ENCODE results near the gene ESAM.
"Not testable (repeated sequence)": the region's sequence is repeated elsewhere in the genome, so short reads cannot be mapped to it uniquely, and the experiment has no call there.

ESAM gene

DNA sequence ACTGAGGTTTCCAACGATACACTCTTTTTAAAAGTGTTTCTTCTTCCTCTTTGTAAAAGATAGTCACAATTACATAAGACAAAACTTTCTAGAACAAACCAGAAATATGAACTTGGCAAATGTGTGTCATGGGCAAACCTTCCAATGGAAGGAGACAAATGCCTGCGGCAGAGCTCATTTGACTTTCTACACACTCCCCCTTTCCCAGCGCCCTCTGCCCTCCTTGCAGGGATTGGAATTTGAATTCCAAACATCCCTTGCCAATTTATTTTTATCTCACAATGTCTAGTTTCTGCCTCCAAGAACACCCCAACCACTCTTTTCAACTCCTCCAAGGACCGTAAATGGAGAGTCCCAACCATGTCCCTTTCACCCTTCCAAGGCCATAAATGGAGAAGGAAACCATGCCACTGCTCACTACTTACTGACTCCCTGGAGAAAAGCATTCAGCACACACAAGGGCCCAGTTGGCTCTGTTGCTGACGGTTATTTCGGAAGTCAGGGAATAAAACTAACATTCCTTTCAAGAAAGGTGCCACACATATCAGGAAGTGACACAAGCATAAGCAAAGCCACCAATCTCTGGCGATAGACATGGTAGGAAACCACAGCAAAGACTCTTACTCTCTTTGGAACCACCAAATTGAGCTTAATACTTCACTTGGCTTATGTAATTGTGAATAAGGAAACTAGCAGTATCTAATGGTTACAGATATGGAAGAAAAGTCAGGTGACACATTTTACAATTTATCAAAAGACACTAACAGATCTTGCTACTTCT is 15.0 kb upstream of the ESAM start:
- no peak for DNase-seq (ENCODE audit: low spot score)

DNA sequence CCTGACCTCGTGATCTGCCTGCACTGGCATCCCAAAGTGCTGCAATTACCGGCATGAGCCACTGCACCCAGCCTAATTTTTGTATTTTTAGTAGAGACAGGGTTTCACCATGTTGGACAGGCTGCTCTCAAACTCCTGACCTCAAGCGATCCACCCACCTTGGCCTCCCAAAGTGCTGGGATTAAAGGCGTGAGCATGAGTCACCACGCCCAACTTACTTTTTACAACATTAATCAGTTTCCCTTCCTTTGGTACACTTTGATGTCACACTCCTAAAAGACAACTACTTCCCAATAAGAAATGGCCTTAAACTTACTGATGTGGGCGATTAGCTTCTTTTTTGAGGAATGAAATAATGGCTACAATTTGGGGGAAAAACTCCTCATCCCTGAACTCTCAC is 8.9 kb upstream of the ESAM start:
- DNase-seq (ENCODE audit: low spot score), result not testable (repeated sequence)

GRCh38 chr11:124769806-124770774 is 8.0 kb upstream of the ESAM start:
- DNase-seq (ENCODE audit: low spot score), result no peak

DNA sequence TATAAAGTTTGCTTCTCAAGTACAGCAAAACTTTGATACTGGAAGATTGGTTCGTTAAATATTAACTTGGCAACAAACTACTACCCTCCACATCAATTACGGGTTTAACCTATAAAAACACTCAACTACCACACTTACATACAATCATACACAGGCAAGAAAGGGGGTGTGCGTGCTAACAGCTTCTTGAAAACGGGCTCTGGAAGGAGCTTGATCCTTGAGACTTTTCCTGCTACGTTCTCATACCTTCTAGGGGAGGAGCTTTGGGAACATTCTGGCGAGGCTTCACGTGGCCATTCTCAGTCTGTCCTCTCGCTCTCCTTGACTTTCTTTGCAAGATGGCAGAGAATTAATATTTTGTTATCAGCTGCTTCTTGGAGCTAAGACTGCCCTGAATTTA is 6.8 kb upstream of the ESAM start:
- DNase-seq (ENCODE audit: low spot score), result no peak

- no peak for DNase-seq (ENCODE audit: low spot score)
Observed at GRCh38 chr11:124766156-124766555, 4.1 kb upstream of the ESAM start.

DNA sequence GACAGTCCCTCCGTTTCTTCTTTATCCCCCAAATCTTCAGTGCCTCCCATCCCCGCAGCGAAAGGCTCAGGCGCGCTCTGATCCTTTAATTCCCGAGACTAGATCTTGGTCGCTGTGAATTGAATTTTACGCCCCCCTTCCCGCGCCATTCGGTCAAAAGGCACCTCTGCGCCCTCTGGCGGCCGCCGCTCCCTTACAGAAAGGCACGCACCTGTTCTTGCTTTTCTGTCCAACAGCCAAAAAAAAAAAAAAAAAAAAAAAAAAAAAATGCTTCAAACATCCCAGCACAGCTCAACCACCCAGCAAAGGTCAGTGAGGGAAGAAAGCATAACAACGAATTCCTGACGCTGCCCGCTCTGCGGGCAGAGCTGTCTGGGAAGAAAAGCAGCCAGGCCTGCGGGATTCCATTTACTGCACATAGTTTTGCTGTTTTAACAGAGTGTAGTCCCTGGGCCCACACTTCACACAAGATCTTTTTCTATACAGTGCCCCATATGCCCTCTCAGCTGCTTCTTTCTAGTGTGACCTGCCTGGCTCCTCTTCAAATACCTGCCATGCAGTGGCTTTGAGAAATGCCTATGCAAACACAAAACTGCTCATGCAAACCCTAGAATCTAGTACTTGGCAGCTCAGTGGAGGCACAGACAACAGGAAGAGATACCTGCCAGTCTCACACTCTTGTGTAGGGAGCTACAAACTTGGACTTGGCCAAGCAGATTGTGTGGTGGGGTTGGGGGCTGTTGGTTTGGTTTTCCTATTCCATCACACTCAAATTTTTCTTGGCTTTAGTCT is 1.3 kb upstream of the ESAM start:
- DNase-seq (ENCODE audit: low spot score), result peak; percentile 66

DNA sequence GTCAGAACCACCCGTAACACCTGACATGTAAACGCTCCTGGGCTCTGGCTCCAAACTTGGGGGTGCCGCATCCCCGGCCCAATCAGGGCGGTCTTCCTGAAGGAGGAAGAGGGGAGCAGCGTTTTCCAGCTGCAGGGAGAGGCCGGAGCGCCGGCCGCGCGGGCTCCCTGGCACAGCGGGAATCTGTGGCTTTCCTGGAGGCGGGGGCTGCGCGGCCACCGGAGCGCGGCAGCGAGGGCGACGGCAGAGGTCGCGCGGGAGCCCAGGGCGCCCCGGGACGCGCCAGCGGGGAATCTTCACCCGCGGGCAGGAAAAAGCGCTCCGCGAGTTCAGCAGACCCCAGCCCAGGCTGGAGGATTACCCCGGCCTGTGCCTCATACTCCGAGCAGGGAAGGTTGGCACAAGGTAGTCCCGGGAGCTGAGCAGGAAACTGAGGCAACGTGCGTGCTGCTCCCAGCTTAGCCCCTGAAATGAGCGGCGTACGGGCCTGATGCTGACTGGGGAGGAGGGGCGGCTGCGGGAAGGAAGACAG is 600 bp upstream of the ESAM start:
- DNase-seq (ENCODE audit: low spot score), result peak; percentile 41

DNA sequence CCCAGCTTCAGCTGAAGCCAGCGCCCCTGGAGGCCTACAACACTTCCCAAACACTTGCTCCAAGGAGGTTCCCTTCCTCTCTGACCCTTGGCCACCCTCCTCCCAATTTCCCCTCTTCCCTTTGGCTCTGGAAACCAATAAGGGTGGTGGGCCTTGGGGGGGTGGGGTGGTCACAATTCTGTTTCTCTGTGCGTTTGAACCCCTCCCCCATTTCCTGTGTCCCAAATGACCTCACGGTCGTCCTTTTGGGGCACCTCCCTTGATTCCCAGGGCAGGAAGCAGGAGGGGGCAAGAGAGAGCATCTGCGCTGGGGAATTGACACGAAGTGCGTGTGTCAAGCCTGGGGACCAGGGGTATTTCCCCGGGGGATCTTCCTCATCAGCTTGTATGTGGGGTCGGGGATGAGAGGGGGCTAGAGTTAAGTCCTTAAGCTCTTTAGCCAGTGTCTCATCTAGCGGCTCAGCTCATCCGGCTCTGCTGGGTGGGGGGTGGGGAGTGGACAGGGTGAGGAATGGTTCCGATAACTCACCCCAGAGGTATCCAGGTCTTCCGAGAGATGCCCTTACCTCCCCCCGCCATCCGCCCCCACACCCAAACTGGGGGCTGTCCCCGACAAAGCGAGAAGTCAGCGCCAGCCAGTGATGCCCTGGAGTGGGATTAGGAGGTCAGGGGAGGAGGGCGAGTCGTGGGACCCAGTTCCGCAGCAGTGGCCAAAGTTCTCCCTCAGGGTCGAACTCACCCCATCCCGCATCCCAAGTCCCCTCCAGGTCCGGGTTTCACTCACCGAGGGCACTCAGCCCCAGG is 587 bp downstream of the ESAM start:
- DNase-seq (ENCODE audit: low spot score), result no peak

DNA sequence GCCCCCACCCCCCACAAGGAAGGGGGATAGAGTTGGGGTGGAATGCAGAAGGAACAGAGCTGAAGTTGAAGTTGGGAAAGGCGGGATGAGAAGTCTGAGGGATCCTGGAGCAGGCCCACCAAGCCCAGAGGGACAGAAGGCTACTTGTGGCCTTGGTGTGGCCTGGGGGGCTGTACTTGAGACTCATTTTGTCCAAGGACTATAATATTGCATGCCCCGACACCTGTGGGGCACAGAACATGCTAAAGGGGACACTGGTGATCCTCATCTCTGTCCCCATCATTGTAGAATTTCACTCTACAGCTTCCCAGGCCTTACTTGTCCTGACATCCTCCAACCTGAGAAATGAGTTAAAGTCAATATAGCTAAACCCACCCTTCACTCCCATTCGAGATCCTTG is 1.3 kb downstream of the ESAM start:
- DNase-seq (ENCODE audit: low spot score), result no peak

GRCh38 chr11:124760205-124760652 is 1.9 kb downstream of the ESAM start:
- DNase-seq (ENCODE audit: low spot score), result no peak

DNA sequence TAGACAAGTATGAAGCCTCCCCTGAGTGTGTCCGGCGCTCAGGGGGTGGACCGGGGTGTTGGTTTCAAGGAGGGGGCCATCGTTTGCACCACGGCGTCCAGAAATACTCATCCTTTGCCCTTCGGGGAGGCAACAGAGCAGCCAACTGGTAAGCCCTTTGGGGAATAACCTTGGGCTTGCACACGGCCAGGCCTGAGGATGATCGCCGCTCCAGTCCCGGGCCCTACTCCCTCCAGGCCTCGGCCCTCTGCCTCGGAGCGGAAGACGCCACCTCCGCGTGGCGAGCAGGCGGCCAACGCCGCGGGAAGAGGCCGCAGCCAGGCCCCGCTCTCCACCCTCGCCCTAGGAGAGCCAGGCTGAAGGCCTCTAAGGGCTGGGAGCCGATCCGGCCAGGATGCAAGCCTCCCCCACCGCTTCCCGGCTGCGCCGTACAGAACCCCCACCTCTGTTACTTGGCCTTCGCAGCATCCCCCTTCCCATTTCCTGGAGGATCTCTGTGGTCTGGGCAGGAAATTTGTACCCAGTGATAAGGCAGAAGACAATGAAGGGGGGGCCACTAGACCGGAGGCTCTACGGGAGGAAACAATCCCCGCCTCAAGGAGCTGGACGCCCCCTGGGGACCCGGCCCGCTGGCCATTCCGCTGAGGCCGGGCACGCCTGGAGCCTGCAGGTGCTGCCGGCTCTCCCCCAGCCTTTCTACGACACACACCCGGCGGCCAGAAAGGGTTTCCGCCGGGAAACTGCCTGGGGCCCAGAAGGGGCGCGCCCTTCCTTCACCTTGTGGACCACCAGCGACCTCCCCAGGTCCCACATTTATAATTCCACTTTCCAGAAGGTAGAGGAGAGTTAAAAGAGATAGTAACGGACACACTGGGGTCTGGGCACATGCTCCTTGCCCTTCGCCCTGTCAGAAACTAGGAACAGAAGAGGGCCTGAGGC is 2.6 kb downstream of the ESAM start:
- DNase-seq (ENCODE audit: low spot score), result no peak

GRCh38 chr11:124758355-124759265 is 3.5 kb downstream of the ESAM start:
- peak; percentile 82 for DNase-seq (ENCODE audit: low spot score)

DNA sequence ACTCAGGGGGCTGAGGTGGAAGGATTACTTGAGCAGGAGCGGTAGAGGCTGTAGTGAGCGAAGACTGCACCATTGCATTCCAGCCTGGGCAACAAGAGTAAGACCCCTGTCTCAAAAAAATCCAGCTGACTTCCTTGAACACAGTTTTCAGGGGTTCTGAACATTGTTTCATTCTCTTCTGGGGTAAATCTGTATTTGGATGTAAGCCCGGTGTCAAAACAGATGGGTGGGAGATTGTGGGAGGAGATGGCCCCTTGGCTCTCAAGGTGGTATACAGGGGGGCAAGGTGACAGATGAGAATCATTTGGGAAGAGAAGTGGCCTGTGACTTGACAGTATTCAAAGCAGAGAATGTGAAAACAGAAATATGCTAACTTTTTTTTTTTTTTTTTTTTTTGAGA is 4.8 kb downstream of the ESAM start:
- DNase-seq (ENCODE audit: low spot score), result no peak

DNA sequence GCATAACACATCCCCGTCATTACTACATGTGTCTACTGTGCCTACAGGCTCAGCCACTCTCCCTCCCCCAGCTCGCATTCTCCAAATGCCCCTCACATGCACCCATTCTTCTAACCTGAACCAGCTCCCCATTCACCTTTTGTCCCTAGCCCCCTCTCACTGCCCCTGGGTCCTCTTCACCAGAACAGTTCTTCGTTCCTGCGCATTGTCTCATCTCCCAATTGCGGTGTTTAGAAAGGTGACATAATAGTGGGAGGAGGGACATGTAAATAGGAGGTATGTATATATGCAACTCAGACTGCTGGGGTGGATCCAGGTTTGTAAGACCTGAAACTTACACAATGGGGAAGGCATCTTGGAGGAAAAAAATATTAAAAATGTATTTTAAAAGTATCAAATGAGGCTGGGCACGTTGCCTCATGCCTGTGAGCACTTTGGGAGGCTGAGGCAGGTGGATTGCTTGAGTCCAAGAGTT is 5.3 kb downstream of the ESAM start:
- DNase-seq (ENCODE audit: low spot score), result no peak

DNA sequence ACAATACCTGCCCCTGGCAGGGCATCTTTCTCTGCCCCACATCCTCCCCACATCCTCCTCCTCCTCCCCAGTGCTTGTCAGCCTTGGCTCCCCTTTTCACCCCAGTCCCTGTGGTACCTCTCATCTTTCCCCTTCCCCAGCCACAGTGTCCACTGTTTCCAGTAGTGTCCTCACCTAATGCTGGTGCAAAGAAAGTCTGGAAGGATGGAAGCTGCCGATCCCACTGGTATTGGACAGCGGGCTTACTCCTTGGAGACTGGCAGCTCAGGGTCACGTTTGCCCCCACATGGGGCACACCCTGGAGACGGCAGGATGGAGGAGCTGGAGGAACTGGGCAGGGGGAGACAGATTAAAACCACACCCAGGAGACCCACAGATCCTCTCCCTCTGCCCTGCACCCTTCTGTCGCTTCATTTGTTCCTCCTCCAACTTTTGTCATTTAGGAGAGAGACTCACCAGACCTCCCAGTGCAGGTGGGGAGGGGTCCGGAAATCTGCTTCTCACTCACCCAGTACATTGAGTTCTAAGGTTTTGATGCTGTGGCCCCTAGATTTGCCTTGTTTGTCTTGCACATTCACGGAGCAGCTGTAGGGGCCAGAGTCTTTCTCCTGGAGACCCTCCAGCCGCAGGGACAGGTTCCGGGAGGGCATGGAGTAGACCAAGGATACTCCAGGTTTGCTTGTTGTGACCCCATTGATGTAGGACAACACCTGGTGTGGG is 5.9 kb downstream of the ESAM start:
- no peak for DNase-seq (ENCODE audit: low spot score)

DNA sequence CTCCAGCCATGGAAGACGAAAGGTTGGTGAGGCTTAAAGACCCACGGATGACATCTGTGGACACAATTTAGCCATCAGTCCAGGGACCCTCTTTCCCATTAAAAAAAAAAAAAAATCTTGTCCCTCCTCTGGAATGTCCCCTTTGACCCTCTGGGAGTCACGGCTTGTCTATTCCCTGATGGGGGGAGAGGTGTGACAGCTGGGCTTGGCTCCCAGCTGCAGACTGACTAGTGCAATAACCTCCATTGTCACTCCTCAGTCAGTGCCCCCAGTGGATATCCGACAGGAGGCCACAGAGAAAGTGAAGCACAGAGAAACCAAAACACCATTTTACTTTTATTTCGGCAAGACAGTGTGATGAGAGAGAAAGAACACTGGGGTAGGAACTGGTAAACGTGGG is 7.4 kb downstream of the ESAM start:
- no peak for DNase-seq (ENCODE audit: low spot score)

DNA sequence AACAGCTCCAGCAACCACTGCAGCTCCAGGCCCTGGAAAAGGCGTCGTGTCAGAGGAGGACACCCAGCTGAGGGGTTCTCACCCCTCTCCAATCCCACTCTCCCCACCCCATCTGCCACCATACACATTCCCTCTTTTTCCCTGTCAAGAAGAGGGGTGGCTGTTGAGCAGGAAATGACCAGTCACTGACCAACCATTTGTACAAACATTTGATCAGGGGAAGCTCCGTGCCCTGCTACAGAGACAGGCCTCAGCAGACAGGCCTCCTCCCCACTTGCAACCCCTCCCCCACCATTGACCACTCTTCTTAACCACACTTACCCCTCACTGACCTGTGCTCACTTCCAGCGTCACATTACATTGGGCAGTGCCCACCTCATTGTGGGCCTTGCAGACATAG is 7.8 kb downstream of the ESAM start:
- DNase-seq (ENCODE audit: low spot score), result no peak

- DNase-seq (ENCODE audit: low spot score), result no peak
Observed at GRCh38 chr11:124753624-124754023, 8.5 kb downstream of the ESAM start.

All from iPS-NIHi11 (cell line).